NCI-H2107 (cell line): ENCODE results near the gene PCSK2.

Experiments used
- DNase-seq: peaks from one replicate; lab custom pipeline; 2025; lab: John Stamatoyannopoulos, UW

The PCSK2 gene

DNA sequence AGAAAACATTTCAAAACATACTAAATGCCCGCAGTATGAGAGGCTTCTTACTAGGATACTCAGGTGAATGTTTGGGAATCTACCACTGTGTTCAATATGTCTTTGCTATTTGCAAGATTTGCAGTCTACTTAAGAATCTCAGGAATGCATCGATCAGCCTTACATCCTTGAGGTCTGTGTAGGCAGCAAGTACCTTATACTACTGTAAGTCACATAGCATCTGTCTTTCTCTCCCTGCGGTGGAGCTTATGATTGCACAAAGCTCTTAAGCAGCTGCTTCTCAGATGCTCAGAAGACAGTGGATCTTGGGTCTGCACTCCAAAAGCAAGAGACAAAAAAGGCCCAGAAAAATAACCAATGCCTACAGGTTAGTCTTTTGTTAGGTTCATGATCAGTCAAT lies 21.4 kb downstream of the PCSK2 start:
- DNase-seq, result no peak

DNA sequence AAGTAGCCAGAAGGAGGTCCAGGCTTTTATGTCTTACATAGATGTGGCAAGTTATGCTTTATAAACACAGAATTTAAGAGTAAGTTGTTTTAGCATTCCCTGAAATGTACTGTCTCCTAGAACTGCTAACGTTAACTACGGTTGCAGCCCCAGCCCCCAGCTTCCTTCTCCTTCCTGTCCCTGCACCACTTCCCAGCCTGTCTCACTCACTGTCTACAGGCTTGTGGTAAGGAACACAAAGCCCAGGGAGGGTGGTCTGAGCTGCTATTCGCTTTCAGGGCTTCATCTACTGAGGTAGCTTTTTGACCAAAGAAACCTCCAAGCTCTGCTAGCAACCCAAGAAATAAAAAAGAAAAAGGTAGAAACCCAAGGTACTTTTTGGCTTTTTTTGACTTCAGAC lies 35.9 kb downstream of the PCSK2 start:
- DNase-seq, result no peak

DNA sequence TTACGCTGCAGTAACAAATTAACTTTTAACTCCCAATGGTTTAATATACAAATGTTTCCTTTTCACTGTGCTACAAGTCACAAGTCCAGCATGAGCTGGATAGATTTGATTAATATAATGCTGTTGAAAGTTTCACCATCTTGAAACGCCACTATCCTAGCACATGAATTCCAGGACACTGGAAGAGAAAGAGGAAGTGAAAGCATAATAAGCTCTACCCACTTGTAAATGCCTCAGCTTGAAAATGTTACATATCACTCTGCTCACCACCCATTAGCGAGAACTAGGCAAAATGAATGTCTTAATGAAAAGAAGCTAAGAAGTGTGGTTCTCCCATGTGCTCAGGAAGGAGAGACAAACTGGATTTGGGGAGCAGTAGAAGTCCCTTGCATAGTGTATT lies 46.9 kb downstream of the PCSK2 start:
- DNase-seq, result no peak

- no peak for DNase-seq
Observed at GRCh38 chr20:17276101-17276500, 49.3 kb downstream of the PCSK2 start.

DNA sequence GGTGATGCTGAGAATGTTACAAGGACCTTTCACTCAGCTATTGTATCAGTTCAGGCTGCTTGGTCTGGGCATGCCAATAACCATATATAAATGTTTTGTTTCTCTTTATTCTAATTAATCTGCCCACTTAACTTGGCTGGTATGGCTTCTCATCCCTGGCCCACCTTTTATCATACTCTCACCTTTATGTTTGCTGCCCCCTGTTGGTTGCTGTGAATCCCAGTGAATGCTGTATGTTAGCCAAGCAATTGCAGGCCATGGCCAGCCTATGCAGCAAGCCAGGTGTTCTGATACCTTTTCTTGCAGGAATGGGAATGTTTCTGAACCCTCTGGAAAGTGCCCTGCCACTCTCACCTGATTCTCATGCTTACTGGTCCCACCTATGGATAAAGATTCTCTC lies 54.6 kb downstream of the PCSK2 start:
- DNase-seq, result no peak

DNA sequence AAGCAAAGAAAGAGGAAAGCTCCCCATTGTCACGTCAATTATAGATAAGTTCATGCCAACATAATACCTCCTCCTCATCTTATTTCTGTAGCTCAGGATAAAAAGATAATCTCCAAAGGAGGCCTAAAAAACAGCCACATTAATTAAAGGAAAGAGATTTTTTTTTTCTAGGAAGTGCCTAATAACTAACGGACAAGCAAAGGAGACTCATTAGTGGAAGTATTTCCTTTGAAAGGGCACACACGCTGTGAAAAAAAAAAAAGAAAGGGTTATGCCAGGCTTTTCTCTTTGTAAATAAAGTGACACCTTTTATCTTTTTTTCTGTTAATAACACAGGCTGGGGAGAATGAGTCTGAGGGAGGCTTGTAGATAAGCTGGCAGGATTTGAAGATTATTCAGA lies 55.7 kb downstream of the PCSK2 start:
- no peak for DNase-seq

- no peak for DNase-seq
Observed at GRCh38 chr20:17287503-17287902, 60.7 kb downstream of the PCSK2 start.

- no peak for DNase-seq
Observed at GRCh38 chr20:17287998-17288397, 61.2 kb downstream of the PCSK2 start.

DNA sequence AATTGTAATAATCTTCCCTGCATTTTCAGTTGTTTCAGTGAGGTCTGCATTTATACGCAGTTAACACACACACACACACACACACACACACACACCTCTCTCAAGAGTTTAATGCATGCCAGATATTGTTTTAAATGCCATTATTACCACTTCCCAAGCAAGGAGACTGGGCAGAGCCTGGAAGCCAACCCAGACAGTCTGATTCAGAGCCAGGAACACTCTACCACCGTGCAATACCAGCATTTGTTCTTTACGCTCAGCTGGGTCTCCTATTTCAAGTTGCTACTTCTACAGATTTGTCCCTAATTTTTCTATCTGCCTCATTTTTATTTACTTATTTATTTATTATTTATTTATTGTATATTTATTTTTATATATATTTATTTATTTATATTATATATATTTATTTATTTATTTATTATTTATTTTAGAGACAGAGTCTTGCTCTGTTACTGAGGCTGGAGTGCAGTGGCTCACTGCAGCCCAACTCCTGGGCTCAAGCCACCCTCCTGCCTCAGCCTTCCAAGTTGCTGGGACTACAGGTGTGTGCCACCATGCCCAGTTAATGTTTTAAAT lies 68.4 kb downstream of the PCSK2 start:
- no peak for DNase-seq

DNA sequence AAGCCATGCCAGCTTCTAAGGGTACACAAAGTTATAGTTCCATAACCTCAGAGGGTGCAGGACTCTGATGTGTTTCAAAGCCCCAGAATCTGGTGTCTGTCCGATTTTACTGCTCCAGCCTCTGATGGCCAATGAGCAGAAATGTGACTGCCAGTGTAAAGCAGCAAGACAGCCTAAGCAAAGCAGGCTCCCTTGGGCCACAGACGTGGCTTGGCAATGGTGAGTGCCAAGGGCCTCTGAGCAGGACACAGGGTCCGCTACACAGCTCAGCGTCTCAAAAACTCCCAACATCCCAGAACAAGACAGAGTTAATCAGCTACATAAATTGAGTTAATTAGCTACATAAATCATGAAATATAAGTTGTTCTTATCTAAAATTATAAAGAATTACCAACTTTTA lies 69.2 kb downstream of the PCSK2 start:
- DNase-seq, result no peak

DNA sequence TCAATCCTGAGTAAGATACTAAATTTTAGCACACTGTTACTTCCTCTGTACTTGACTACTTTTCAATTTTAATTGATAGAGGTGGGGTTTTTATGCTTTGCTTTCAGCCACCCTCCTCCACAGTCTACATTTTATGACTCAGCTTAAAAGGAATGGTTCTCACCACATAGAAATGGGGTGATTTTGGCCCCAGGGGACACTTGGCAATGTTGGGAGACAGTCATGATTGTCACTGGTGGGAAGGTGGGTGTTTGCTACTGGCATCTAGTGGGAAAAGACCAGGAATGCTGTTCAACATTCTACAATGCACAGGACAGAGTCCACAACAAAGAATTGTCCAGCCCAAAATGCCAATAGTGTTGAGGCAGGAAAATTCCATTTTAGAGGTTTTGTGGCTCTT lies 71.3 kb downstream of the PCSK2 start:
- DNase-seq, result no peak

DNA sequence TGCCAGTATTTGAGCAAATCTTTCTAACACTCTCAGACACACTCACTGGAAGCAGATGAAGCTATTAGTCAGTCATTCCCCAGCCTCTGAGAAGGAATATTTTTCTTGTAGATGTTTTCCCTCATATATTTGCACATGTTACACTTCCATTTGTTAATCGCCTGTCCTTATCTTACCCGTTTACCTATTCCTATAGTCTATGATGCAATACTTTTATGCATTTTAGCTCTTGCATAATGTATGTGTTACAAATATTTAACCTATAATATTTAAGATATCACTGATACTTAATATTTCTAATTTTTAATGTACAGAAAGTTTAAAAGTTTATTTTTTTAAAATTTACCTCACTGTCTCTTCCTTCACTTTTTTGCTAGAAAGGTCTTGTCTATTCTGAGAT lies 71.9 kb downstream of the PCSK2 start:
- DNase-seq, result no peak

DNA sequence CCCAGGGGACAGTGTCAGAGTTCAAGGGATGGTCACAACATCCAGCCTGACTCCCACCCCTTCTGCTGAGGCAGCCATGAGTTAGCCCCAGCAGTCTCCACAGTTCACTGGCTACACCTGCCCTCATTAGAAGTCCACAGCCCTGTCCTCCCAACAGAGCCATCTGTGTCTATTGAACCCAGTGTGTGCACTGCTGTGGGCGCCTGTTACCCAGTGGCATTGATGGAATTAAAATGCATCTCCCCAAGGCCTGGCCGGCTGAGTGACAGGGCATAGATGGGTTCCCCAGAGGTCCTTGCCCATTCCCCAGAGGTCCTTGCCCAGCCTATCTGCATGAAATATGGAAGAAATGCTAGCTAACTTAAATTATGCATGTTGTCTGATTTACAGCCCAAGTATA lies 73.3 kb downstream of the PCSK2 start:
- DNase-seq, result no peak

- DNase-seq, result no peak
Observed at GRCh38 chr20:17304774-17305173, 77.9 kb downstream of the PCSK2 start.

DNA sequence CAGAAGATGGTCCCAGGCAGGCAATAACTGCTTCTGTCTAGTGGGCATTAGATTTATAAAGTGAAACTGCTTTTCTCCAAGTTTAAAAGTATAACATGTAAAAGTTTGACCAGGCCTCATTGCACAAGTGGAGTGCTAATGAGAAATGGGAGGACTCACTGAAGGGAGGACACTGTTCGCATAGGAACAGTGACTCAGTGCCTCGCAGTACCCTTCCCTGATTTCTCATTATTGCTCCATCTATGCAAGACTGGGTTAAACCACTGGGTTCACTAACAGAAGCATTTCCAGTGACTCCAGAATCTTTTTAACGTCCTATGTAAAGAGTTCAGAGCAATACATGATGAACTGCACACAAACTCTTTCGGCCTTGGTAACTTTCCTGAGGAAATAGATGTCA lies 79.6 kb downstream of the PCSK2 start:
- DNase-seq, result no peak

DNA sequence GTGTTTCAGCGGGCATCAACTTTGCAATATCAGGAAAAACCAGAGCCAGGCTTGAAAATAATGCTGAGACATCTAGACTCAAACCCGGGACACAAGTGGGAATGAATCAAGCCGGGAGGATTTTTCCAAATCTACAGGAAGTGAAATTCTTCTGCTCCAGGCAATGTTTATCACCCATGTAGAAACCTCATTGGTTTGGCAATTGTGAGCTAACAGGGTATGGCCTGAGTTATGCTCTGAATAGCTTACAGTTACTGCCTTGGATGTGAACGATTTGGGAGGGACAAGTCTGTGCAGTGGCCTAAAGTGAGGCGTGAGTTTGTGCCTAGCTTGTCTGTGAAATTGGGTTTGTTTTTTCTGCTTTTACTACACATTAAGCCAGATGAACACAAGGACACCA lies 87.4 kb downstream of the PCSK2 start:
- no peak for DNase-seq

GRCh38 chr20:17315407-17316231 lies 88.8 kb downstream of the PCSK2 start:
- no peak for DNase-seq

DNA sequence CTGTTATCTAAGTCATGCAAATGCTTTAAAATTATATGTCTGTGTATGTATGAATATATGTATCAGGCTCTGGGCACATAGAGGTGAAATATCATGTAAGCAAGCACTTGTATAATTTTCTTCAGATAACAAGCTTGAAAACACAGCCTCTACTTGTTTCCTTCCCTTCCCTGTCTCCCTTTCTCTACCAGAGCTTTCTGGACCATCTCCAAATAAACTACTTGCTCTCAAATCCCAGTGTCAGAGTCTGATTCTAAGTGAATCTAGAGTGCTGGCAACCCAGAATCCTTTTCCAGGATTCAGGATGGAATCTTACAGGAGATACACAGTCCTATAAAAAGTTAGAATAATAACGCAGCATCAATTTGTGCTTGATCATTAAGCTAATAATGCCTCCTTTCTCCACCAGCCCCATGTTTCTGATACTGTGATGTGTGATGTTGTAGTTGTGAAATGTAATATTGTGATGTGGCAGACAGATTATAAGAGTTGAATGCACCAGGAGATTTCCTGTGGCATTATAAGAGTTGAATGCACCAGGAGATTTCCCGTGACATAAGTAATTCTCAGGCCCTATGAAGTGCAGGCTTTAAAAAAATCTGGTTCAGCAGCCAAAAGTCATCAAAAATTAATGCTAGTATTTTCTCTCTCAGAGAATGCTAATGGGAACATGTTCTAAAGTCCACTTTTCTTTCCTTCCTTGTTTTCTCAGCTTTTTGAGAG lies 89.6 kb downstream of the PCSK2 start:
- DNase-seq, result no peak

GRCh38 chr20:17317341-17317740 lies 90.5 kb downstream of the PCSK2 start:
- no peak for DNase-seq

- DNase-seq, result no peak
Observed at GRCh38 chr20:17320456-17320855, 93.6 kb downstream of the PCSK2 start.

DNA sequence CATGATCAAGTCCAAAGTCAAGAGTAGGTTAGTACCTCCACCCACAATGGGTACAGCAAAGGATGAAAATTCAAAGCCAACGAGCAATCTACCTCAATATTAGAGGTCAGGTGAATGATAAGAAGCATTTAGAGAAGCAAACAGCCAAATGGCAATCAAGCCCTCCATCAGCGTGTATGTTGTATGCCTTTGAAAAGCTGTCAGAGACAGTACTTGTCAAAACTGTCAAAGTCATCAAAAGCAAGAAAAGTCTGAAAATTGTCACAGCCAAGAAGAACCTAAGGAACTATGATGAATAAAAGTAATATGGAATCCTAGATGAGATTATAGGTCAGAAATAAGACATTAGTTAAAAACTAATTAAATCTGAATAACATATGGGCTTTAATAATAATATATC lies 99.3 kb downstream of the PCSK2 start:
- DNase-seq, result no peak

DNA sequence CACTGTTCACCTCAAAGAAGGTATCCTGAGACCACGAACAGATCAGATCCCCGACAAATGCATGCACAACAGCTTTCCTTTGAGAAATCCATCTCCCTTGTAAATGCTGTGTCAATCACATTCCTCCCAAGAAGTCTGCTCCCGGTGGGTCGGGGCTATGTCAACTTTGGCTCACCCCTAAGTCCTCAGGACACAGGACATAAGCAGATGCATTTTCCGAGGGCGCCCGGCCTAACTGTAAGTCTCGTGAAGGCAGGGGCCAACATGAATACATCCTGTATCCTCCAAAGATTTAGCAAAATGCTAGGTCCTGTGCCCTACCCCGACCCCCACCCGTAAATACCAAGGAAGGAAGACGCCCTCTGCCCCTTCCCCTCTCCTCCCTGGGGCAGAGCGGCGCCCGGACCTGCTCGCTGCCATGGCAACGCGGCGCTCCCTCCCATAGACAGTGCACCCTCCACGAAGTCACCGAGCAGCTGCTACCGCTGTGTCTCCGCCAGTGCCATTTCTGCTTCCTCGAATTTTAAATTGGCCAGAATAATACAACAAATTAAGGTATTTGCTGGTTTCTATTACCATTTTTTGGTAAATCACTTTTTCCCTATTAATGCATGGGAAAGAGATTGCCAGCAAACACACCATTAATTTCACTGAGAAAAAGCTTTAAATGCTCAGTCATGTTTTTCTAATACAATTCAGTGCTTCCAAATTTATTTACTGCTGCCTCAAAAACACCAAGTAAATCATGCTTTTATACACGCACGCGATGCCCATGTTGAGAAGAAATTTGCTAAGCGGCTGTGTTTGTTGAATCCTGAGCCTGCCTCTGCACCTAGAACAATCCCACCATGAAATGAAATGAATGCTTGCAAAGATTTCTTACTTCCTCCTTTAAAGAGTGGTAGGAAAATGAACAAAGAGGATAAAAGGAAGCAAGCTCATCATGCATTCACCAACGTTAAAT lies 100.6 kb downstream of the PCSK2 start:
- DNase-seq, result no peak
